Tibial artery (tissue), 4 donors: Measurements from ENCODE around the gene CACNA1B.

ENCODE experiments used
- DNase-seq, 2 donors: peaks; one replicate each; pipeline ENCODE4 v3.0.0-alpha.2; 2019
- H3K27ac ChIP-seq, 2 donors: fragments of 200-600 bp; sonication (generic) in 1 of 2; 1 replicate in 1 of 2; 2 replicates in 1 of 2; pipeline ENCODE4 v1.5.1; 2018 to 2019; ENCODE audit warnings: mild to moderate bottlenecking in 1 of 2
- H3K27me3 ChIP-seq, 2 donors: fragments of 200-600 bp; sonication (generic) in 1 of 2; one replicate each; pipeline versions ENCODE4 v1.5.1 to v1.6.0; 2016 to 2019
- H3K36me3 ChIP-seq, 3 donors: fragments of 200-600 bp; sonication (generic) in 2 of 3; one replicate each; pipeline ENCODE4 v1.5.1; 2016 to 2019; ENCODE audit warnings: mild to moderate bottlenecking in 2 of 3
- H3K4me1 ChIP-seq, 4 donors: fragments of 200-600 bp; sonication (generic) in 2 of 4; 1 replicate in 3 of 4; 2 replicates in 1 of 4; pipeline ENCODE4 v1.5.1; 2016 to 2019
- H3K4me3 ChIP-seq, 2 donors: fragments of 200-600 bp; sonication (generic) in 1 of 2; 1 replicate in 1 of 2; 2 replicates in 1 of 2; pipeline ENCODE4 v1.5.1; 2018 to 2019; ENCODE audit warnings: mild to moderate bottlenecking in 2 of 2
- H3K9me3 ChIP-seq, 3 donors: fragments of 200-600 bp; sonication (generic) in 1 of 3; one replicate each; pipeline ENCODE4 v1.5.1; 2016 to 2019
- CTCF ChIP-seq, 2 experiments: fragments of 200-600 bp in 1 of 2; fragments of 450-650 bp in 1 of 2; IDR thresholded peaks; one replicate each; pipeline ENCODE4 v1.5.1; 2017 to 2019; ENCODE audit warnings: antibody characterized with exemption in 2 of 2, mild to moderate bottlenecking in 1 of 2, moderate library complexity in 1 of 2
- intact Hi-C: fragments of 100-400 bp; cut with DNase I; formaldehyde crosslinking; loops from one replicate; pipeline ENCODE4 v1.15.0; 2023; ENCODE audit warnings: low total_unique reads

Gene CACNA1B

GRCh38 chr9:138098908-138099791, 221.6 kb downstream of the CACNA1B start:
- no peak for DNase-seq
- no peak overlapping the region for H3K4me3 ChIP-seq
- intact Hi-C loops = no loop called here
- no peak for TF ChIP-seq CTCF (IDR thresholded peaks at IDR 0.05)
- H3K27ac ChIP-seq = no peak overlapping the region
- peaks cover 0 to 5% of the 10 kb centered on the region in 2 donors for H3K27me3 ChIP-seq
- no peaks in the 10 kb centered on the region for H3K4me1 ChIP-seq
- no peaks in the 10 kb centered on the region for H3K36me3 ChIP-seq
- H3K9me3 ChIP-seq = no peaks in the 10 kb centered on the region

GRCh38 chr9:138099803-138100598, 222.4 kb downstream of the CACNA1B start:
- intact Hi-C loops = no loop called here
- no peaks in the 10 kb centered on the region for H3K4me1 ChIP-seq
- no peak for DNase-seq
- peaks cover 0 to 11% of the 10 kb centered on the region in 2 donors for H3K27me3 ChIP-seq
- H3K27ac ChIP-seq = no peak overlapping the region
- H3K9me3 ChIP-seq = no peaks in the 10 kb centered on the region
- TF ChIP-seq CTCF (IDR thresholded peaks at IDR 0.05) = no peak
- no peak overlapping the region for H3K4me3 ChIP-seq
- H3K36me3 ChIP-seq = no peaks in the 10 kb centered on the region

GRCh38 chr9:138100711-138101350, 223.2 kb downstream of the CACNA1B start:
- Histone ChIP-seq H3K27ac (no peak overlapping the region), H3K4me1 (no peaks in the 10 kb centered on the region), H3K36me3 (no peaks in the 10 kb centered on the region), H3K9me3 (no peaks in the 10 kb centered on the region), H3K4me3 (no peak overlapping the region), H3K27me3 (peaks cover 0 to 19% of the 10 kb centered on the region in 2 donors)
- no peak for TF ChIP-seq CTCF (IDR thresholded peaks at IDR 0.05)
- intact Hi-C loops = no loop called here
- no peak for DNase-seq

GRCh38 chr9:138101444-138102234, 224.1 kb downstream of the CACNA1B start:
- Histone ChIP-seq H3K9me3 (no peaks in the 10 kb centered on the region), H3K27me3 (peaks cover 0 to 23% of the 10 kb centered on the region in 2 donors), H3K27ac (no peak overlapping the region), H3K4me1 (no peaks in the 10 kb centered on the region), H3K36me3 (no peaks in the 10 kb centered on the region), H3K4me3 (no peak overlapping the region)
- intact Hi-C loops = no loop called here
- no peak for DNase-seq
- no peak for TF ChIP-seq CTCF (IDR thresholded peaks at IDR 0.05)
